Glutamatergic neuron (in vitro differentiated cells): ENCODE measurements around the gene PLEK. TPM values are rescaled to one million over a fixed set of nuclear protein-coding genes. Genes with fewer than 3 reads are reported as not detected.

Experiments
- DNase-seq: peaks from one replicate; pipeline ENCODE4 v3.0.0; 2022
- H3K27ac Mint-ChIP-seq: one replicate; pipeline ENCODE4 v1.8.0; 2020; ENCODE audit warnings: mild to moderate bottlenecking, mixed read lengths, inconsistent platforms; ENCODE audit not compliant: unreplicated experiment
- H3K27me3 Mint-ChIP-seq: one replicate; pipeline ENCODE4 v1.8.0; 2020; ENCODE audit warnings: mild to moderate bottlenecking, moderate library complexity, mixed read lengths, inconsistent platforms; ENCODE audit not compliant: unreplicated experiment
- H3K36me3 Mint-ChIP-seq: one replicate; pipeline ENCODE4 v1.8.0; 2020; ENCODE audit warnings: mild to moderate bottlenecking, mixed read lengths, inconsistent platforms; ENCODE audit not compliant: unreplicated experiment
- H3K4me1 Mint-ChIP-seq: one replicate; pipeline ENCODE4 v1.8.0; 2020; ENCODE audit warnings: mild to moderate bottlenecking, low read depth, mixed read lengths, inconsistent platforms; ENCODE audit not compliant: unreplicated experiment
- H3K4me3 Mint-ChIP-seq: one replicate; pipeline ENCODE4 v1.8.0; 2020; ENCODE audit warnings: mild to moderate bottlenecking, mixed read lengths, inconsistent platforms; ENCODE audit not compliant: unreplicated experiment
- H3K9me3 Mint-ChIP-seq: one replicate; pipeline ENCODE4 v1.8.0; 2020; ENCODE audit warnings: mild to moderate bottlenecking, moderate library complexity, mixed read lengths, inconsistent platforms; ENCODE audit not compliant: unreplicated experiment
- total RNA-seq: library from RNA; stranded (reverse); fragmentation: NEBNext Ultra II Directional; extraction: Animal tissue kit (Norgen Biotek cat#: 25700); gene quantifications from one replicate; pipeline ENCODE4 v1.2.1, GENCODE V29; 2021; ENCODE audit not compliant: unreplicated experiment
- TF ChIP-seq, protein P1 (sequence below): fragments of 200-600 bp; sonication (generic); IDR thresholded peaks from one replicate; pipeline ENCODE4 v1.5.0; 2021; ENCODE audit not compliant: partially characterized antibody, unreplicated experiment

PLEK gene
- total RNA-seq, 1 donor from 2014 or later, result not detected

GRCh38 chr2:68404164-68404563 is 39.1 kb downstream of the PLEK start:
- peaks cover 5% of the 10 kb centered on the region for H3K36me3 Mint-ChIP-seq
- H3K9me3 Mint-ChIP-seq, result peaks cover 3% of the 10 kb centered on the region
- no peak for DNase-seq
- H3K27ac Mint-ChIP-seq, result no peak overlapping the region
- H3K27me3 Mint-ChIP-seq, result peaks cover 4% of the 10 kb centered on the region
- H3K4me1 Mint-ChIP-seq, result no peaks in the 10 kb centered on the region
- H3K4me3 Mint-ChIP-seq, result no peak overlapping the region
- TF ChIP-seq, protein P1, sequence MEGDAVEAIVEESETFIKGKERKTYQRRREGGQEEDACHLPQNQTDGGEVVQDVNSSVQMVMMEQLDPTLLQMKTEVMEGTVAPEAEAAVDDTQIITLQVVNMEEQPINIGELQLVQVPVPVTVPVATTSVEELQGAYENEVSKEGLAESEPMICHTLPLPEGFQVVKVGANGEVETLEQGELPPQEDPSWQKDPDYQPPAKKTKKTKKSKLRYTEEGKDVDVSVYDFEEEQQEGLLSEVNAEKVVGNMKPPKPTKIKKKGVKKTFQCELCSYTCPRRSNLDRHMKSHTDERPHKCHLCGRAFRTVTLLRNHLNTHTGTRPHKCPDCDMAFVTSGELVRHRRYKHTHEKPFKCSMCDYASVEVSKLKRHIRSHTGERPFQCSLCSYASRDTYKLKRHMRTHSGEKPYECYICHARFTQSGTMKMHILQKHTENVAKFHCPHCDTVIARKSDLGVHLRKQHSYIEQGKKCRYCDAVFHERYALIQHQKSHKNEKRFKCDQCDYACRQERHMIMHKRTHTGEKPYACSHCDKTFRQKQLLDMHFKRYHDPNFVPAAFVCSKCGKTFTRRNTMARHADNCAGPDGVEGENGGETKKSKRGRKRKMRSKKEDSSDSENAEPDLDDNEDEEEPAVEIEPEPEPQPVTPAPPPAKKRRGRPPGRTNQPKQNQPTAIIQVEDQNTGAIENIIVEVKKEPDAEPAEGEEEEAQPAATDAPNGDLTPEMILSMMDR, result no peak

DNA sequence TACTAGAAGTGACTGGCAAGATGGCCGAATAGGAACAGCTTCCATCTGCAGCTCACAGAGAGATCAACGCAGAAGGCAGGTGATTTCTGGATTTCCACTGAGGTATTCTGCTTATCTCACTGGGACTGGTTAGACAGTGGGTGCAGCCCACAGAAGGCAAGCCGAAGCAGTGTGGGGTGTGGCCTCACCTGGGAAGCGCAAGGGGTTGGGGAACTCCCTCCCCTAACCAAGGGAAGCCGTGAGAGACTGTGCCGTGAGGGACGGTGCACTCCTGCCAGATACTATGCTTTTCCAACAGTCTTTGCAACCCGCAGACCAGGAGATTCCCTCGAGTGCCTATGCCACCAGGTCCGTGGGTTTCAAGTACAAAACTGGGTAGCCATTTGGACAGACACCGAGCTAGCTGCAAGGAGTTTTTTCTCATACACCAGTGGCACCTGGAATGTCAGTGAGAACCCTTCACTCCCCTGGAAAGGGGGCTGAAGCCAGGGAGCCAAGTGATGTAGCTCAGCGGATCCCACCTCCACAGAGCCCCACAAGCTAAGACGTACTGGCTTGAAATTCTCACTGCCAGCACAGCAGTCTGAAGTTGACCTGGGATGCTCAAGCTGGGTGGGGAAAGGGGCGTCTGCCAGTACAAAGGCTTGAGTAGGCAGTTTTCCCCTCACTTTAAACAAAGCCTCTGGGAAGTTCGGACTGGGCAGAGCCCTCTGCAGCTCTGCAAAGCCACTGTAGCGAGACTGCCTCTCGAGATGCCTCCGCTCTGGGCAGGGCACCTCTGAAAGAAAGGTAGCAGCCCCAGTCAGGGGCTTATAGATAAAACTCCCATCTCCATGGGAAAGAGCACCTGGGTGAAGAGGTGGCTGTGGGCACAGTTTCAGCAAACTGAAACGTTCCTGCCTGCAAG is 40.1 kb downstream of the PLEK start:
- H3K27me3 Mint-ChIP-seq, result peaks cover 2% of the 10 kb centered on the region
- TF ChIP-seq, protein P1, result no peak
- no peaks in the 10 kb centered on the region for H3K36me3 Mint-ChIP-seq
- no peaks in the 10 kb centered on the region for H3K4me1 Mint-ChIP-seq
- no peak overlapping the region for H3K27ac Mint-ChIP-seq
- H3K9me3 Mint-ChIP-seq, result peaks cover 3% of the 10 kb centered on the region
- no peak overlapping the region for H3K4me3 Mint-ChIP-seq
- DNase-seq, result no peak

GRCh38 chr2:68411397-68412126 is 46.5 kb downstream of the PLEK start:
- no peaks in the 10 kb centered on the region for H3K4me1 Mint-ChIP-seq
- H3K9me3 Mint-ChIP-seq, result no peaks in the 10 kb centered on the region
- peaks cover 3% of the 10 kb centered on the region for H3K27me3 Mint-ChIP-seq
- H3K27ac Mint-ChIP-seq, result no peak overlapping the region
- no peaks in the 10 kb centered on the region for H3K36me3 Mint-ChIP-seq
- TF ChIP-seq, protein P1, result no peak
- H3K4me3 Mint-ChIP-seq, result no peak overlapping the region
- no peak for DNase-seq

GRCh38 chr2:68412127-68412819 is 47.2 kb downstream of the PLEK start:
- H3K27ac Mint-ChIP-seq, result no peak overlapping the region
- peaks cover 3% of the 10 kb centered on the region for H3K27me3 Mint-ChIP-seq
- no peak for DNase-seq
- H3K9me3 Mint-ChIP-seq, result peaks cover 2% of the 10 kb centered on the region
- no peaks in the 10 kb centered on the region for H3K4me1 Mint-ChIP-seq
- TF ChIP-seq, protein P1, result no peak
- no peaks in the 10 kb centered on the region for H3K36me3 Mint-ChIP-seq
- H3K4me3 Mint-ChIP-seq, result no peak overlapping the region
